OCI-LY1 (cell line): ENCODE measurements around the gene TMEM156.
A peak's percentile ranks its signal among the peaks of the same experiment; 100 is the strongest.

ENCODE experiments used
- H2AFZ ChIP-seq: fragments of 200-600 bp; sonication (generic), shearing (Covaris generic); 2 replicates; pipeline ENCODE4 v1.6.0; 2014; ENCODE audit warnings: antibody characterized with exemption, mild to moderate bottlenecking, low read length
- H3F3A ChIP-seq: fragments of 200-600 bp; sonication (generic), shearing (Covaris generic); 2 replicates; pipeline ENCODE4 v1.6.0; 2014; ENCODE audit warnings: mild to moderate bottlenecking, antibody characterized with exemption, low read length, moderate library complexity; ENCODE audit not compliant: insufficient read depth
- H3K27ac ChIP-seq: fragments of 200-600 bp; sonication (generic); 2 replicates; pipeline ENCODE4 v1.5.1; 2014; ENCODE audit warnings: low read length, mixed run types, mild to moderate bottlenecking, low read depth; ENCODE audit not compliant: poor library complexity, severe bottlenecking
- H3K27me3 ChIP-seq: fragments of 200-600 bp; sonication (generic); 2 replicates; pipeline ENCODE4 v1.6.0; 2014; ENCODE audit warnings: antibody characterized with exemption, mild to moderate bottlenecking, low read length, moderate library complexity; ENCODE audit not compliant: insufficient read depth
- H3K36me3 ChIP-seq: fragments of 200-600 bp; sonication (generic); 2 replicates; pipeline ENCODE4 v1.6.1; 2014; ENCODE audit warnings: mild to moderate bottlenecking, antibody characterized with exemption, low read length, moderate library complexity, mixed read lengths; ENCODE audit not compliant: insufficient read depth
- H3K4me1 ChIP-seq: fragments of 200-600 bp; sonication (generic); 2 replicates; pipeline ENCODE4 v1.5.1; 2014; ENCODE audit warnings: mild to moderate bottlenecking, low read length, moderate library complexity; ENCODE audit not compliant: insufficient read depth, severe bottlenecking
- H3K4me2 ChIP-seq: fragments of 200-600 bp; sonication (generic), shearing (Covaris generic); 2 replicates; pipeline ENCODE4 v1.6.1; 2014; ENCODE audit warnings: low read length
- H3K4me3 ChIP-seq: fragments of 200-600 bp; sonication (generic); 2 replicates; pipeline ENCODE4 v1.5.1; 2014; ENCODE audit warnings: low read length, low read depth, mild to moderate bottlenecking, mixed read lengths; ENCODE audit not compliant: poor library complexity, severe bottlenecking
- H3K79me2 ChIP-seq: fragments of 200-600 bp; shearing (Covaris generic); 2 replicates; pipeline ENCODE4 v1.6.1; 2016; ENCODE audit warnings: mixed run types, low read length, mixed read lengths; ENCODE audit not compliant: insufficient read depth
- H3K9ac ChIP-seq: fragments of 200-600 bp; sonication (generic), shearing (Covaris generic); 2 replicates; pipeline ENCODE4 v1.6.1; 2014; ENCODE audit warnings: mild to moderate bottlenecking, low read length, mixed read lengths
- H3K9me2 ChIP-seq: fragments of 200-600 bp; sonication (generic), shearing (Covaris generic); 2 replicates; pipeline ENCODE4 v1.6.1; 2014; ENCODE audit warnings: low read depth, mild to moderate bottlenecking, low read length, mixed read lengths
- H3K9me3 ChIP-seq: fragments of 200-600 bp; shearing (Covaris generic); 2 replicates; pipeline ENCODE4 v1.6.1; 2014; ENCODE audit warnings: low read length, mixed read lengths
- H4K20me1 ChIP-seq: fragments of 200-600 bp; sonication (generic), shearing (Covaris generic); 2 replicates; pipeline ENCODE4 v1.6.0; 2016; ENCODE audit warnings: mild to moderate bottlenecking, low read length; ENCODE audit not compliant: insufficient read depth
- EZH2 ChIP-seq: fragments of 200-600 bp; sonication (generic), shearing (Covaris generic); IDR thresholded peaks from 2 replicates; pipeline ENCODE4 v1.8.0; 2017; ENCODE audit warnings: borderline replicate concordance, mixed run types, mild to moderate bottlenecking, antibody characterized with exemption, low read length, moderate library complexity, mixed read lengths
- TF ChIP-seq, protein P1 (sequence below): fragments of 200-600 bp; sonication (generic), shearing (Covaris generic); IDR thresholded peaks from 2 replicates; pipeline ENCODE4 v1.5.1; 2017; ENCODE audit warnings: mild to moderate bottlenecking, antibody characterized with exemption, low read length, moderate library complexity, mixed read lengths

The TMEM156 gene

DNA sequence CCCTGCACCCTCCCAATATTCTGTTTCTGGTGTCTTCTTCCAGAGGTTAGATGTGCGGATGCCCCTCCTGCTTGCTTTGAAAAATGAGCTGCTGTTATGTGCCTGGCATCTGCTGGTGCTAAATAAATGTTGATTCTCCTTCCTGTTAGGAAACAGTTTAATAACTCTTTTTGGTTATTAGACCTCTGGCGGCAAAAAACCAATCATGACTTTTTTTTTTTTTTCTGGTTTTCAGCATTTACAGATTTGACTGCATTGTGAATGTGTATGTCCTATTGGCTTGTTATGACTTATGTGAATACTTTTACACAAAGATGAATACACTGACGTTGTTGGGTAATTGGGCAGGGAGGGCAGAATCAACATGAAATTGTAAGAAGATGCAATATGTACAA is 13.6 kb upstream of the TMEM156 start:
- Histone ChIP-seq H3K27me3 (no peaks in the 10 kb centered on the region), H3K9me3 (no peaks in the 10 kb centered on the region), H3K36me3 (peaks cover 10% of the 10 kb centered on the region; the same call in 1 of the 2 replicates), H4K20me1 (no peaks in the 10 kb centered on the region), H3K4me3 (peak overlapping the region; percentile 69), H3K9ac (peak overlapping the region; percentile 85), H3K9me2 (no peaks in the 10 kb centered on the region), H3K4me1 (peaks cover 75% of the 10 kb centered on the region), H3F3A (no peaks in the 10 kb centered on the region), H3K4me2 (peak overlapping the region; percentile 91), H3K27ac (peak overlapping the region; percentile 85), H3K79me2 (peaks cover 49% of the 10 kb centered on the region), H2AFZ (no peak overlapping the region)
- TF ChIP-seq, protein P1, sequence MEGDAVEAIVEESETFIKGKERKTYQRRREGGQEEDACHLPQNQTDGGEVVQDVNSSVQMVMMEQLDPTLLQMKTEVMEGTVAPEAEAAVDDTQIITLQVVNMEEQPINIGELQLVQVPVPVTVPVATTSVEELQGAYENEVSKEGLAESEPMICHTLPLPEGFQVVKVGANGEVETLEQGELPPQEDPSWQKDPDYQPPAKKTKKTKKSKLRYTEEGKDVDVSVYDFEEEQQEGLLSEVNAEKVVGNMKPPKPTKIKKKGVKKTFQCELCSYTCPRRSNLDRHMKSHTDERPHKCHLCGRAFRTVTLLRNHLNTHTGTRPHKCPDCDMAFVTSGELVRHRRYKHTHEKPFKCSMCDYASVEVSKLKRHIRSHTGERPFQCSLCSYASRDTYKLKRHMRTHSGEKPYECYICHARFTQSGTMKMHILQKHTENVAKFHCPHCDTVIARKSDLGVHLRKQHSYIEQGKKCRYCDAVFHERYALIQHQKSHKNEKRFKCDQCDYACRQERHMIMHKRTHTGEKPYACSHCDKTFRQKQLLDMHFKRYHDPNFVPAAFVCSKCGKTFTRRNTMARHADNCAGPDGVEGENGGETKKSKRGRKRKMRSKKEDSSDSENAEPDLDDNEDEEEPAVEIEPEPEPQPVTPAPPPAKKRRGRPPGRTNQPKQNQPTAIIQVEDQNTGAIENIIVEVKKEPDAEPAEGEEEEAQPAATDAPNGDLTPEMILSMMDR, result no peak
- no peak for TF ChIP-seq EZH2

DNA sequence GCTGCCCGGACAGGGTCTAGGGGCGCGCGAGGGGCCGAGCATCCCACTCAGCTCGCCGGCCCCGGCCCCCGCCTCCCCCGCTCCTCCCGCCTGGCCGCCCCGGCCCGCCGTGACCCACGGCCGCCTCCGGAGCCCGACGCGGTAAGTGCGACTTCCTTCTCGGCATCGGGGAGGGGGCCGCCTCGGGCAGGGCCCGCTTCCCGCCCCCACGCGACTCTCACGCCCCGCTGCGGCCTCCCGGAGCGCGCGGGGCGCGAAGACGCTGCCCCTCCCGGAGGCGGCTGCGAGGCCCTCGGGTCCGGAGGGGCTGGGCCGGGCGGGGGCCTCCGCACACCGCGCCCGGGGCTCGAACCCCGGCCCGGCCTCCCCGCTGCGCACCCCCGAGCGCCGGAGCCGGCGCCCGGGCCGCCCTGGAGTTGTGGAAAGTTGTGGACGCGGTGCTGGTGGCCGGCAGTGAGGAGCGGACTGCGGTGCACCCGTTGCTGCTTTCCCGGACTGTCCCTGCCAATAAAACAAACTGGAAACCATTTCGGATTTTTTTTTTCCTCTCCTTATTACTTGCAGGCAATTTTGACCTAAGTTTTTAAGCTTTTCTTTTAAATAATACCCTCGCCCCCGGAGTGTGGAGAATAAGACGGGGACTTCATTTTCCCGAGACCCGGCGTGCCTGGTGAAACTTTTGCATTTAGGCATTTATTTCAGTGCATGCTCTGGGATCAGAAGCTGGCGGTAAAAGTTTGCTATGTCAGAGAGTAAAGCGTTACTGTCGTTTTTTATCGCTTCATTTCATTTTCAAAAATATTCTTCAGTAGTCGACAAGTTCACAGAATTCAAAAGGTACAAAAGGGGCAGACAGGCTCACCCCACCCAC is 13.0 kb upstream of the TMEM156 start:
- Histone ChIP-seq H3K9me2 (no peaks in the 10 kb centered on the region), H3K4me1 (peaks cover 68% of the 10 kb centered on the region), H3K36me3 (peaks cover 5% of the 10 kb centered on the region; the same call in 1 of the 2 replicates), H3K79me2 (peaks cover 43% of the 10 kb centered on the region), H4K20me1 (no peaks in the 10 kb centered on the region), H2AFZ (no peak overlapping the region), H3K27me3 (no peaks in the 10 kb centered on the region), H3K4me2 (peak overlapping the region; percentile 91), H3K27ac (peak overlapping the region; percentile 85), H3F3A (no peaks in the 10 kb centered on the region), H3K4me3 (peak overlapping the region; percentile 69), H3K9me3 (no peaks in the 10 kb centered on the region), H3K9ac (peak overlapping the region; percentile 85)
- no peak for TF ChIP-seq EZH2
- TF ChIP-seq, protein P1, result no peak

DNA sequence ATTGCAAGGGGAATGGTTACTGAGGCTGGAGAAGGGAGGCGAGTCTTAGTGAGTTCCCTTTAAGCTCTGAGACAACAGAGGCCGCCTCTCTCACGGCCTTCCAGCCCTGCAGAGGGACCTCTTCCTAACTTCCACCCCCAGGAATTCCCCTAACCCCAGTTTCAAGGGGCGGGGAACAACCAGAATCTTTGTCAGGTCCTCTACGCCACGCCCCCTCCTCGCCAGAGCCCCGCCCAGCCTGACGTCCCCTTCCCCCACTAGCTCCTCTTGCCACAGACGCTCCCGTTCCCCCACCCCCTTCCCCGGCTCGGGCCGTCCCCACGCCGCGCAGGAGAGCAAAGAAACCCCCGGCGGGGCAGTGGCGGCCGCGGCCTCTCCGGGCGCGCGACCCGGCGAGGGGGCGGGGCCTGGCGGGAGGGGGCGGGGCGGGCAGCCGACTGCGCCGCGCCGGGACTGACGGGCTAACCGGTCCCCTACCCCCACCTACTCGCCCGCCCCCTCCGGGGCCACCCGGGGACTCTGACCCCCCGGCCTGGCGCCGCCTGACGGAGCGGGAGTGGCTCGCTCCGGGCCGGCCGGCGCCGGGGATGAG is 12.3 kb upstream of the TMEM156 start:
- H3K9me3 ChIP-seq, result no peaks in the 10 kb centered on the region
- H2AFZ ChIP-seq, result no peak overlapping the region
- peak overlapping the region; percentile 69 for H3K4me3 ChIP-seq
- peaks cover 66% of the 10 kb centered on the region for H3K4me1 ChIP-seq
- H3K9ac ChIP-seq, result peak overlapping the region; percentile 85
- peaks cover 40% of the 10 kb centered on the region for H3K79me2 ChIP-seq
- peaks cover 5% of the 10 kb centered on the region; the same call in 1 of the 2 replicates for H3K36me3 ChIP-seq
- H3K27me3 ChIP-seq, result no peaks in the 10 kb centered on the region
- TF ChIP-seq EZH2, result no peak
- H3K27ac ChIP-seq, result peak overlapping the region; percentile 95
- H4K20me1 ChIP-seq, result no peaks in the 10 kb centered on the region
- no peaks in the 10 kb centered on the region for H3K9me2 ChIP-seq
- H3F3A ChIP-seq, result no peaks in the 10 kb centered on the region
- peak overlapping the region; percentile 91 for H3K4me2 ChIP-seq
